ENCODE measurements around the gene CST9.

Gene CST9

DNA sequence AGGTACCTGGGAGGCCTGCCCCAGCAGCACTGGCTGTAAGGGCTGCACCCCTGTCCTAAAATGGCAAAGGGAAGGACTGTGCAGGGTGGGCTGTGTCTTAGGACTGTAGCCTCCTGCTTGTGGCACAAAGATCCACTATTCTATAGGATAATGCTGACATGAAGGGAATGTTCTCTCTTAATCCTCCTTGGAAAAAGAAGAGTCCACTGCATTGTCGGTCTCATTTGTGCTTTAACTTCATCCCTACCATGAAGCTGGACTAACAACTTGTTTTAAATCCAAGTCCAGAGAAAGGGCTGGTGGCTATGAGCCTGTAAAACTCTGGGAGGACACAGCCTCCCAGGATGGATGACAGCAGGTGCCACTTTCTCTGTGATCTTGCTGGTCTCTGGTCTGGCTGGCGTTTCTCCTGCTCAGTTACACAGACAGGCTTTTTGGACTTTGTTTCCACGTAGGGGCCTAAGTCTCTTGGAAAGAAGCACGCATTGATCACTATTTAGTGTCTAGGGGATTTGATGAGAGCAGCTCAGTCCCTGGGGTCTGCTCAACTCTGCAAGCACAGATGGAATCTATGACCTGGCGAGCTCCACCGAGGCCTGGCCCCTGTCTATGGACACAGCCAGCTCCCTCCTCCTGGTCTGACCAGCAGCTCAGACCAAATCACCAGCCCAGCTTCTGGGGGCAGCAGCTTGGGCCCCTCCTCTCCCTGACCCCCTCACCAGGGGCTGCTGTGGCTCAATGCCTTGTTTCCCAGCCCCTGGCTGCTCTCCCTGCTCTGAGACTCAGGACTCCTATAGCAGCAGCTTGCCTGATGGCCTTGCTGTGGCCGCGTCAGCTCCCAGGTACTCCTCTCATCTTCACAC lies 27.2 kb upstream of the CST9 start:
- peaks cover 2% of the 10 kb centered on the region for H3K9me3 Mint-ChIP-seq
- no peaks in the 10 kb centered on the region for H3K36me3 Mint-ChIP-seq
- H3K27ac Mint-ChIP-seq = no peak overlapping the region
- H3K4me1 Mint-ChIP-seq = peaks cover 2% of the 10 kb centered on the region
- ATAC-seq (ENCODE audit: low read depth) = no peak
- no peak for DNase-seq (ENCODE audit: low spot score in 2 of 2)
- no peak overlapping the region for H3K4me3 Mint-ChIP-seq
- peaks cover 11% of the 10 kb centered on the region for H3K27me3 Mint-ChIP-seq

DNA sequence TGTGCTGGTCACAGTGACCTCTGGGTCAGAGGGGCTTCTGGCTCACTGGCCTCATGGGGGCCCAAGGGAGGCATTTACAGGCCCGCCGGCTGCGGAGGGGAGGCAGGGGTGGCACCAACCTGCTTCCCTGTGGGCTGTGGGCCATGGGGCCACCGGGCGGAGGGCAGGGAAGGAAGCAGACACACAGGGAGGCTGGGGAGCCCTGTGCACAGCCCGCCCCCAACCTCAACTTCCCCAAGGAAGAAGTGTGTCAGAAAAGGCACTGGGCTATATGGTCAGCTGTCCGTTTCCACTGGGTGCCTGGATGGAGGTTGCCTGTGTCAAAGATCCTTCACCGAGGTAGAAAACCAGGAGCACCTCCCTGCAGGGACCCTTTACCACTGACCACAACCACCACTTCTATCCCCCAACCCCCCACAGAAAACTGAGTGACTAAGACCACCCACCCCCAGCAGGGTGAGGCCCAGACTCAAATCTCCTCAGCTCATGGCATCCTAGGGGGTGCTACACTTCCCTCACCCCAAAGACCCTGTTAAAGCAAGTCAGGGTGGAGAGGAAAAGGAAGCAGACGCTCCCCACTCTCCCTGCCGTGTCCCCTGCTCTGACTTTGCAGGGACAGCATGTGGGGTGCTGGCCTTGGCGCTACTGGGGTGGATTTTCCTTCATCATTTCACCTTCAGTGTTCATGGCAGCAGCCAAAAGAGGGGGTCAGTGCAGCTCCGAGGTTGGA lies 26.4 kb upstream of the CST9 start:
- Mint-ChIP-seq H3K9me3 (peaks cover 2% of the 10 kb centered on the region), H3K4me1 (peaks cover 2% of the 10 kb centered on the region), H3K27me3 (peaks cover 11% of the 10 kb centered on the region), H3K27ac (no peak overlapping the region), H3K4me3 (no peak overlapping the region), H3K36me3 (no peaks in the 10 kb centered on the region)
- no peak for DNase-seq (ENCODE audit: low spot score in 2 of 2)
- ATAC-seq (ENCODE audit: low read depth) = no peak

DNA sequence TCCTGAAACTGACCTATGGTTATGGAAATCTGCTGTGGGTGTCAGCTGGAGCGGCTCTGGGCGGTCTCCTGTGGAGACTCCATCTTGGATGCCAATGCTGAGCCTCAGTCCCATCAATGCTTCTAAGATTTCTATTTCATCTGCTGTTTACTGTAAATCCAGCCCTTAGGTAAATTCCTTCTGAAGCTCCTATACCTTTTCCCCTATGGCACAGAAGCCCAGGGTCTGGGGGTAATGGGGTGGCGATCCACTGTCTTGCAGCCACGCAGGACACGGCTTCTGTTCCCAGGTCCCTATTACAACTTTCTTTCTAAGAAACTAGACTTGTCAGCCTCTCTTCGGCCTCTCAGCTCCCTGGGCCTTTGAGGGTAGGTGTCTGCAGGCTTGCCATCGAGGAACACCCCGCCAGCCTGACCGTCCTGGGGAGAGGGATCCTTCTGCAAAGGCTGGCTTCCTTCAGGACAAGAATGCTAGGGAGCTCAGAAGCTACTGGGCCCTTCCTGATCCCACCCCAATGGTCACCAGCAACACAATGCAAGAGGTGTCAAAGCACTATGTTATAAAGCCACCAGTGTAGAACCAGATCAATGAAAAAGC lies 25.6 kb upstream of the CST9 start:
- DNase-seq (ENCODE audit: low spot score in 2 of 2) (no peak), ATAC-seq (ENCODE audit: low read depth) (no peak)
- Mint-ChIP-seq H3K9me3 (peaks cover 2% of the 10 kb centered on the region), H3K4me1 (no peaks in the 10 kb centered on the region), H3K27ac (no peak overlapping the region), H3K27me3 (peaks cover 11% of the 10 kb centered on the region), H3K36me3 (no peaks in the 10 kb centered on the region), H3K4me3 (no peak overlapping the region)

DNA sequence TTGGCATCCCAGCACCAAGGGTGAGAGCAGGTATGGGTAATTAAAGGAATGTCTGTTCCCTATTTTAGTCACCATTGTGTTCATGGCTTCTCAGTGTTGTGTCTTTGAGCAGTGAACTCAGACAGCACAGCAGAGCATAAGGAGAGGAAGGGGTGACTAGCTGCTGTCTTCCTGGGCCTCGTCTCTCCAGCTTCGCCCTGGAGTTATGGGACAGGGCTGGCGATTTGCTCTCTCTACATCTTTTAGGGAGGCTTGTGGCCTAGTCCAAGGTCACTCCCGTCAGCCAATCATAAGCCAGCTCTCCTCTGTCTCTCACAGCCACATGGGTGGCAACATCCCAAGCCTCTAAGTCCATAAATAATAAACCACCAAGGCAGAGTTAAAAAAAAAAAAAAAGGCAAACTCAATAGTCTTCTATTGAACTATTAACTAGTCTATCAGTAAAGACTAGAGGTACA lies 24.7 kb upstream of the CST9 start:
- Mint-ChIP-seq H3K27me3 (peaks cover 11% of the 10 kb centered on the region), H3K36me3 (no peaks in the 10 kb centered on the region), H3K4me1 (no peaks in the 10 kb centered on the region), H3K9me3 (peaks cover 2% of the 10 kb centered on the region), H3K27ac (no peak overlapping the region), H3K4me3 (no peak overlapping the region)
- ATAC-seq (ENCODE audit: low read depth) (no peak), DNase-seq (ENCODE audit: low spot score in 2 of 2) (no peak)

DNA sequence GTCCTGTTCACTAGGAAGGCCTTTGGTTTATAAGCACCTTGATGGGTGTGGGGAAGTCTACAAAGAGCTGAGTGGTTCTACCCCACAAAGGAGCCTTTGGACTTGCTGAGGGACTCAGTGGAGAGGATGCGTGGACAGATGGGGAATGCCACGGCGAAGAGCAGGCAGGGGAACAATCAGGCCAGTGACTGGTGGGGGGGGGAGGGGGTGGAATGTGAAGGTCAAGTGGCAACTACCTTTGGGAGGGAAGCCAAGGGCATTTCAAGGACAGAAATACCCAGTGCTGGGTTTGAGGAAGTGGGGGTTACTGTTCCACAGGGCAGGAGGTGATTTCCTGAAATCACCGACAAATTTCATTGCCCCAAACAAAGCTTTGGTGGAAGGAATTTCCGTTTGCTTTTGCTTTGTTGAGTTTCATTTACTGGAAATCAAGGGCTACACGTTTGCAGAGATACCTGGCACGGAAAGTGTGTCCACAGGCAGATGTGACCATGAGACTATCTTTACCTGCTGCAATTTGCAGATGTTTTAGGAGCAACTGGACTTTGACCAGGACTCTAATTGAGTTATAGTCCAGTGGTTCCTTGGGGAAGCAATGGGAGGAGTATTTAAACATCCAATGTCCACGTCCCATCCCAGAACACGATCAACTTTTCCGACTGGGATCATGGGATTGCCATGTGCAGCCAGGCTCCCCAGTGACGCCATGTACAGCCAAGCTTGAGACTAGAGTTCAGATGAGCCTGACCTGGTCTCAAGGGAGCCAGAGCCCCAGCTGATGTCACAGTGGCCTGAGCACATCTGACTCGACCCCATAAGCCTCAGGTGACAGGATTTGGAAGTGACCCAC lies 24.1 kb upstream of the CST9 start:
- H3K4me3 Mint-ChIP-seq = no peak overlapping the region
- H3K27ac Mint-ChIP-seq = no peak overlapping the region
- ATAC-seq (ENCODE audit: low read depth) = no peak
- peaks cover 7% of the 10 kb centered on the region for H3K27me3 Mint-ChIP-seq
- no peaks in the 10 kb centered on the region for H3K36me3 Mint-ChIP-seq
- no peak for DNase-seq (ENCODE audit: low spot score in 2 of 2)
- peaks cover 2% of the 10 kb centered on the region for H3K9me3 Mint-ChIP-seq
- no peaks in the 10 kb centered on the region for H3K4me1 Mint-ChIP-seq

DNA sequence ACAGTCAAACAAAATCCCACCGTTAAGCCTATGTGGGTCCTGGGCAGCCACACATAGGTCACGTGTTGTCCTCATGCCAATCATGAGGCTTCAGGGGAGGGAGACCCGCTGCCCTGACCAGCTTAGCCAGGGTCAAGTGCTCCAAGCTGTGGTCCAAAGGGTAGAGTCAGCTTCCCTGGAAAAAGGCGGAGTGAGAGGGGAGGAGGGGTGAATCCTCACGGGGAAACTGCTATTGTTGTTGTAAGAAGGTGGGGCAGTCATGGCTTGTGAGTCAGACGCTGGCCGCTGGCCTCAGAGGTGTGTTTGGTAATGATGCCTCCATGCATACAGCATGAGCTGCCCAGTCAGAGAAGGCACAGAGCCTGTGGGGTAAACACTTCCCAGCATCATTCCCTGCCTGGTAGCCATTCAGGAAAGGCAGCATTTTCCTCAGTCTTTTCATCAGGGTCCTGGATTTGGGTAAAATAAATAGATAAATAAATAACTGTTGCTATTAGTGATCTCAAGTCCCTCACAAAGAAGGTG lies 23.4 kb upstream of the CST9 start:
- Mint-ChIP-seq H3K27me3 (peaks cover 7% of the 10 kb centered on the region), H3K27ac (no peak overlapping the region), H3K4me3 (no peak overlapping the region), H3K4me1 (no peaks in the 10 kb centered on the region), H3K36me3 (no peaks in the 10 kb centered on the region), H3K9me3 (peaks cover 2% of the 10 kb centered on the region)
- no peak for DNase-seq (ENCODE audit: low spot score in 2 of 2)
- no peak for ATAC-seq (ENCODE audit: low read depth)

DNA sequence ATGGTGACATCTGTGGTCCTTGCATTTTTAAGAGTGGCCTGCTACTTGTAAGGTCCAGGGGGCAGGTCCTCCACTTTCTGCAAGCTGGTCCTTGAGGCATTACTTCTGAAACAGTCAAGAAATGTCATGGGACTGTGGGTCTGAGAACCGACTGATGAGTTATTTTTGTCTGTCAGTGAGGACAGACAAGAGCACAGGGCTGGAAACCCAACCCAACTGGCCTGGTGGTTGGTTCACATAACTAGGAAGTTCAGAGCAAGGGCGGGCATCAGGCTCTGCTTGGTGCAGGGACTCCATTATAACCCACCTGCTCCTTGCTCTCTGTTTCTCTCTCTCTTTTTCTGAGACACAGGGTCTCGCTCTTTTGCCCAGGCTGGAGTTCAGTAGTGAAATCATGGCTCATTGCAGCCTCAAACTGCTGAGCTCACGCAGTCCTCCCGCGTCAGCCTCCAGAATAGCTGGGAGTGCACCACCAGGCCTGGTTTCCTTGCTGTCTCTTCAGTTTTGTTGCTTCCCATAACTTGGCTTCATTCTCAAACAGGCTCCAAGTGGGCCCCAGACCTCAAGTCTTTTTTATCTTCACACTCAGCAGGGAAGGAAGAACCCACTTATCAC lies 22.8 kb upstream of the CST9 start:
- no peak overlapping the region for H3K27ac Mint-ChIP-seq
- peaks cover 6% of the 10 kb centered on the region for H3K27me3 Mint-ChIP-seq
- ATAC-seq (ENCODE audit: low read depth) (no peak), DNase-seq (ENCODE audit: low spot score in 2 of 2) (no peak)
- no peaks in the 10 kb centered on the region for H3K4me1 Mint-ChIP-seq
- H3K9me3 Mint-ChIP-seq = peaks cover 2% of the 10 kb centered on the region
- no peaks in the 10 kb centered on the region for H3K36me3 Mint-ChIP-seq
- H3K4me3 Mint-ChIP-seq = no peak overlapping the region

DNA sequence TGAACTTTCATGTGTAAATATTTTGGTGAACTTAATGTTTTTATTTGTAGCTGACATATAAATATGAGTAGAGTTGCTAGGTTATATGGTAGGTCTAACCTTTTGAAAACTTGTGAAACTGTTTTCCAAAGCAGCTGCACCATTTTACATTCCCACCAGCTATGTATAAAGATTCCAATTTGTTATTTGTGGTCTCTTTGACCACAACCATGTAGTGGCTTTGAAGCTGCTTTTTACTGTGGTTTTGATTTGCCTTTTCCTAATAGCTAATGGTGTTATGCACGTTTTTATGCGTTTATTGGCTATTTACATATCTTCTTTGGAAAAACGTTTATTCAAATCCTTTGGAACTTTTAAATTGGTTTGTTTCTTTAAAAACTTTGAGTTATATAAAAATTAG lies 21.8 kb upstream of the CST9 start:
- H3K4me1 Mint-ChIP-seq = no peaks in the 10 kb centered on the region
- H3K9me3 Mint-ChIP-seq = peaks cover 2% of the 10 kb centered on the region
- no peak for ATAC-seq (ENCODE audit: low read depth)
- H3K36me3 Mint-ChIP-seq = no peaks in the 10 kb centered on the region
- DNase-seq (ENCODE audit: low spot score in 2 of 2) = no peak
- H3K27ac Mint-ChIP-seq = no peak overlapping the region
- no peak overlapping the region for H3K4me3 Mint-ChIP-seq
- peaks cover 6% of the 10 kb centered on the region for H3K27me3 Mint-ChIP-seq

DNA sequence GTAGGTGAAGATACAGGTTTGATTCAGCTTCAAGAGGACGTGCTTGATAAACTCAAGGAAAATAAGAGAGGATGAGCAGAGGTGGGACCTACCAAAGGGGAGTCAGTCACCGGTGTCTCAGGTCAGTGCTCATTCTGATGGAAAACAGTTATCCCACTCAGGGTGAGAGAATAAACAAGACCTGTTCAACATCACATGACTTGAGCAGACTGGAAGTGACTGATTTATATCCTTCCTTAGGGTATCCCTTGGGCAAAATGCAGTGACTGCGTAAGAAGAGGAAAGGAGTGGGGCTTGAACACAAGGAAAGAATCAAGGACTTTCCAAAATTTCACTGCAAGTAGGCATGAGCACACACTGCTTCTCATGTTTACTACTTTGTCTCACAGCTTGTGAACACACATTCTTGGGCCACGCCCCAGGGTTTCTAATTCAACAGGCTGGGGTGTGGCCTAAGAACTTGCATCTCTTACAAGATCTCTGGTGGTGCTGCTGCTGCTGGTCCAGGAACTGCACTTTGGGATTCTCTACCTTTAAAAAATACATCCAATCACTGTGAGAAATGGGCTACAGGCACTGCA lies 20.4 kb upstream of the CST9 start:
- H3K36me3 Mint-ChIP-seq = no peaks in the 10 kb centered on the region
- no peak for DNase-seq (ENCODE audit: low spot score in 2 of 2)
- H3K4me1 Mint-ChIP-seq = no peaks in the 10 kb centered on the region
- no peak overlapping the region for H3K27ac Mint-ChIP-seq
- H3K4me3 Mint-ChIP-seq = no peak overlapping the region
- H3K9me3 Mint-ChIP-seq = peaks cover 2% of the 10 kb centered on the region
- no peak for ATAC-seq (ENCODE audit: low read depth)
- H3K27me3 Mint-ChIP-seq = peaks cover 9% of the 10 kb centered on the region

DNA sequence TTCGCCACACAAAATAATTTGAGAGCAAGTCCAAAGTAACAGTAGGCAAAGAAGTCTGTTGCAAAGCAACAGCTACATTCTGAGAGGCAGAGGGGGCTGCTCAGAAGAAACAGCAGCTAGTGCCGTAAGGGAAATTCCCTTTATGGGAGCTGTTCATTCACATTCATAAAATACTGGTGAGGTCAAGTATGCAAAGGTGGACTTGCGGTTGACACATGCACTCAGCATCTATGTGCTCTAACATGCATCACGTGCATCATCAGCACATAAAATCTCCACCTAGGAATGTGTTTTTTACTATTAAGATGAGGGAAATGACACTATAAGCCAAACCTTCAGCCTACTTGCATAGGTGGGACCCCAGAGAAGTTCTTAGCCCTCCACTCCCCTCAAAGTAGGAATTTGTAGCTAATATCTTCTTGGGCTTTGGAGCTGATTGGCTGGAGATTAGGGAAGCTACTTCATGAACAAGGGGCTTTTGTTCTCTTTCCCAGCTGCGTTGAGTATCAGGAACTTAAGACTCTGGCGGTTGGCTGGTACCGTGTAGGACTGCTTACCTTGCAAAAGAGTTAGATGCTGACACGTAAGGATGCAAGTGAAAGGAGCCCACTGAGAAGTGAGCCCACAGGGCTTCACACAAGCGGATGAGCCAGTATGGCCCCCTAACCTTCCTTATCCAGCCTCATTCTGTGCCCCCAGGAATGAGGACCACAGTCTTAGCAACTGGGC lies 19.7 kb upstream of the CST9 start:
- no peak for DNase-seq (ENCODE audit: low spot score in 2 of 2)
- Mint-ChIP-seq H3K36me3 (no peaks in the 10 kb centered on the region), H3K27me3 (peaks cover 9% of the 10 kb centered on the region), H3K4me1 (no peaks in the 10 kb centered on the region), H3K9me3 (peaks cover 2% of the 10 kb centered on the region), H3K27ac (no peak overlapping the region), H3K4me3 (no peak overlapping the region)
- no peak for ATAC-seq (ENCODE audit: low read depth)

DNA sequence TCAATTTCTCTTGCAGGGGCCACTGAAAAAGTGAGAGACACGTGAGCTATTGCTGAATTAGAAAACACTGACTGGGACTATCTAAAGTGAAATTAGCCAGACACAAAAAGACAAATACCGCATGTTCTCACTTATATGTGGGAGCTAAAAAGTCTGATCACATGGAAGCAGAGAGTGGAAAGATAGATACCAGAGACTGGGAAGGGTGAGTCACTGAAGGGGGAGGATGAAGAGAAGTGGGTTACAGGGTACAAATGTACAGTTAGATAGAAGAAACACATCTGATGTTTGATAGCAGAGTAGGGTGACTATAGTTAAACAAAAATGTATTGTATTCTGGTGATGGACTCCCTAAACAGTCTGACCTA lies 18.6 kb upstream of the CST9 start:
- Mint-ChIP-seq H3K4me3 (no peak overlapping the region), H3K36me3 (no peaks in the 10 kb centered on the region), H3K27ac (no peak overlapping the region), H3K4me1 (no peaks in the 10 kb centered on the region), H3K9me3 (no peaks in the 10 kb centered on the region), H3K27me3 (peaks cover 8% of the 10 kb centered on the region)
- DNase-seq (ENCODE audit: low spot score in 2 of 2) (no peak), ATAC-seq (ENCODE audit: low read depth) (no peak)

DNA sequence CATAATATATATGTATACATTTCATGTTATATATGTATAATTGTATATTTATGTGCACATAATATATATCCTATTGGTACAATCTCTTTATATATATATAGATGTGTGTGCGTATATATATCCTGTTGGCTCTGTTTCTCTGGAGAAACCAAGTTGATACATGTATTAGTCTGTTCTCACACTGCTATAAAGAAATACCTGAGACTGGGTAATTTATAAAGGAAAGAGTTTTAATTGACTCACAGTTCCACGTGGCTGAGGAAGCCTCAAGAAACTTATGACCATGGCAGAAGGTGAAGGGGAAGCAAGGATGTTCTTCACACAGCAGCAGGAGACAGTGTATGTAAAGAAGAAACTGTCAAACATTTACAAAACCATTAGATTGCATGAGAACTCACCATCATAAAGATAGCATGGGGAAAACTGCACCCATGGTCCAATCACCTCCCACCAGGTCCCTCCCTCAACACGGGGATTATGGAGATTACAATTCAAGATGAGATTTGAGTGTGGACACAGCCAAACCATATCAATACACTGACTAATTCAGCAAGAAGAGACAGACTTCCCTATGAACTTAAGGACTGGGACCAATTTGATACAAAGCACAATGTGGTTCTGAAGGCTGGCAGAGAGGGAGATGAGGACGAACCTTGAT lies 18.1 kb upstream of the CST9 start:
- Mint-ChIP-seq H3K36me3 (no peaks in the 10 kb centered on the region), H3K27ac (no peak overlapping the region), H3K27me3 (peaks cover 9% of the 10 kb centered on the region), H3K4me3 (no peak overlapping the region), H3K4me1 (no peaks in the 10 kb centered on the region), H3K9me3 (peaks cover 1% of the 10 kb centered on the region)
- DNase-seq (ENCODE audit: low spot score in 2 of 2) (no peak), ATAC-seq (ENCODE audit: low read depth) (no peak)

Data from memory B cell (primary cell).